HCT116 (cell line): ENCODE measurements around the gene GRIK1. TPM values are rescaled to one million over a fixed set of nuclear protein-coding genes. Genes with fewer than 3 reads are reported as not detected.

ENCODE experiments used
- ATAC-seq: fragments of 200-7000 bp; cut with Tn5 transposase; 2 replicates; pipeline ENCODE4 v1.9.1; 2020; ENCODE audit warnings: mild to moderate bottlenecking, moderate library complexity
- BruUV-seq: library from RNA; stranded (reverse); fragments of 400-500 nt; replicated peaks from 2 replicates; lab custom pipeline; 2021; lab: Mats Ljungman, UMichigan
- CTCF ChIA-PET: fragments of 300-600 bp; sonication (Branson Sonifier 250); formaldehyde crosslinking; loops from one replicate; lab custom pipeline; 2021; ENCODE audit warnings: antibody characterized with exemption; lab: Charles Lee
- POLR2A ChIA-PET: fragments of 300-600, 350-600 bp; sonication (Branson Sonifier 250); formaldehyde crosslinking; loops from one replicate; lab custom pipeline; 2021; ENCODE audit warnings: antibody characterized with exemption; lab: Charles Lee
- RAD21 ChIA-PET, 2 experiments: fragments of 300-600 bp; sonication (Branson Sonifier 250); formaldehyde crosslinking; loops; one replicate each; lab custom pipeline; 2023; ENCODE audit warnings: low total read pairs in 2 of 2; ENCODE audit not compliant: uncharacterized antibody in 2 of 2, unreplicated experiment in 2 of 2, low non-redundant PET in 1 of 2; lab: Charles Lee
- DNase-seq: peaks from one replicate; pipeline ENCODE4 v3.0.0-alpha.2; 2010; ENCODE audit warnings: low read depth, low spot score
- H2AFZ ChIP-seq: fragments of 200-600 bp; shearing (Covaris generic), sonication (generic); 2 replicates; pipeline ENCODE4 v1.6.1; 2017; ENCODE audit warnings: low read depth, mixed run types, mixed read lengths, antibody characterized with exemption, low read length; ENCODE audit not compliant: poor library complexity, severe bottlenecking
- H3K27ac ChIP-seq: 2 replicates; pipeline ENCODE4 v1.5.1; 2012; ENCODE audit warnings: low read depth, low read length
- H3K27me3 ChIP-seq: fragments of 200-600 bp; sonication (generic); 2 replicates; pipeline ENCODE4 v1.6.1; 2016; ENCODE audit warnings: mixed run types, low read length, mixed read lengths; ENCODE audit not compliant: insufficient read depth
- H3K36me3 ChIP-seq, 2 experiments: fragments of 200-500 bp in 1 of 2; fragments of 200-600 bp in 1 of 2; sonication (Bioruptor generic) in 1 of 2; sonication (generic) in 1 of 2; 2 replicates each; pipeline versions ENCODE4 v1.5.1 to v1.6.1; 2014 to 2016; ENCODE audit warnings: low read length in 2 of 2, inconsistent platforms in 1 of 2, mixed read lengths in 1 of 2, mixed run types in 1 of 2; ENCODE audit not compliant: insufficient read depth in 2 of 2, control insufficient read depth in 1 of 2
- H3K4me1 ChIP-seq, 2 experiments: fragments of 200-600 bp in 1 of 2; sonication (generic) in 1 of 2; 2 replicates each; pipeline versions ENCODE4 v1.5.1 to v1.6.1; 2012 to 2017; ENCODE audit warnings: low read length in 2 of 2, inconsistent platforms in 1 of 2, mild to moderate bottlenecking in 1 of 2, mixed read lengths in 1 of 2, mixed run types in 1 of 2, moderate library complexity in 1 of 2; ENCODE audit not compliant: insufficient read depth in 2 of 2, control insufficient read depth in 1 of 2
- H3K4me2 ChIP-seq: fragments of 200-600 bp; sonication (generic); 2 replicates; pipeline ENCODE4 v1.6.1; 2017; ENCODE audit warnings: mixed run types, low read length, mixed read lengths
- H3K4me3 ChIP-seq, 2 experiments: fragments of 200-600 bp in 1 of 2; sonication (generic) in 1 of 2; replicated peaks in 1 of 2; 2 replicates each; pipeline ENCODE4 v1.5.1; 2011 to 2016; ENCODE audit warnings: low read length in 2 of 2, control low read depth in 1 of 2, low read depth in 1 of 2, mild to moderate bottlenecking in 1 of 2, mixed read lengths in 1 of 2, mixed run types in 1 of 2
- H3K79me2 ChIP-seq: fragments of 200-600 bp; sonication (generic); 2 replicates; pipeline ENCODE4 v1.6.1; 2017; ENCODE audit warnings: mild to moderate bottlenecking, mixed run types, low read length, moderate library complexity, mixed read lengths; ENCODE audit not compliant: insufficient read depth
- H3K9ac ChIP-seq: fragments of 200-600 bp; sonication (generic); 2 replicates; pipeline ENCODE4 v1.6.1; 2016; ENCODE audit warnings: low read length, mixed read lengths
- H3K9me2 ChIP-seq: fragments of 200-600 bp; sonication (generic), shearing (Covaris generic); 2 replicates; pipeline ENCODE4 v1.6.1; 2017; ENCODE audit warnings: mixed run types, mild to moderate bottlenecking, moderate library complexity; ENCODE audit not compliant: insufficient read depth
- H3K9me3 ChIP-seq, 2 experiments: fragments of 200-500 bp in 1 of 2; fragments of 200-600 bp in 1 of 2; sonication (Bioruptor generic) in 1 of 2; sonication (generic) in 1 of 2; 2 replicates each; pipeline ENCODE4 v1.6.1; 2014 to 2017; ENCODE audit warnings: low read length in 2 of 2, mixed read lengths in 2 of 2, inconsistent platforms in 1 of 2, low read depth in 1 of 2, mild to moderate bottlenecking in 1 of 2, mixed run types in 1 of 2, moderate library complexity in 1 of 2; ENCODE audit not compliant: control insufficient read depth in 1 of 2, insufficient read depth in 1 of 2
- H4K20me1 ChIP-seq: fragments of 200-600 bp; sonication (generic), shearing (Covaris generic); 2 replicates; pipeline ENCODE4 v1.6.1; 2017; ENCODE audit warnings: mixed run types, mild to moderate bottlenecking, moderate library complexity; ENCODE audit not compliant: insufficient read depth
- CBX3 ChIP-seq: IDR thresholded peaks from 2 replicates; pipeline ENCODE4 v1.6.1; 2012; ENCODE audit warnings: low read depth
- CEBPB ChIP-seq: IDR thresholded peaks from 2 replicates; pipeline ENCODE4 v1.6.1; 2012; ENCODE audit warnings: low read depth
- JUND ChIP-seq: IDR thresholded peaks from 2 replicates; pipeline ENCODE4 v1.6.1; 2012
- POLR2A ChIP-seq: IDR thresholded peaks from 2 replicates; pipeline ENCODE4 v1.7.0; 2011; ENCODE audit warnings: borderline replicate concordance; ENCODE audit not compliant: insufficient read depth, insufficient read length; ENCODE audit errors: extremely low read depth
- POLR2AphosphoS5 ChIP-seq: IDR thresholded peaks from 2 replicates; pipeline ENCODE4 v1.6.1; 2011; ENCODE audit warnings: mild to moderate bottlenecking, low read depth, low read length, moderate library complexity
- RAD21 ChIP-seq: IDR thresholded peaks from 2 replicates; pipeline ENCODE4 v1.6.1; 2012; ENCODE audit warnings: low read depth, mild to moderate bottlenecking
- SP1 ChIP-seq: IDR thresholded peaks from 2 replicates; pipeline ENCODE4 v1.6.1; 2012; ENCODE audit warnings: low read depth
- SRF ChIP-seq: IDR thresholded peaks from 2 replicates; pipeline ENCODE4 v1.6.1; 2012; ENCODE audit warnings: low read depth
- intact Hi-C: fragments of 100-400 bp; cut with micrococcal nuclease; formaldehyde crosslinking; loops from 2 replicates; pipeline ENCODE4 v1.10.0; 2022
- total RNA-seq: library from RNA; stranded (reverse); gene quantifications from one replicate; pipeline ENCODE4 v1.2.1, GENCODE V29; 2021; ENCODE audit not compliant: unreplicated experiment
- TF ChIP-seq, protein P1 (sequence below): IDR thresholded peaks from 2 replicates; pipeline ENCODE4 v1.6.1; 2012; ENCODE audit warnings: low read depth
- TF ChIP-seq, protein P2 (sequence below): IDR thresholded peaks from 2 replicates; pipeline ENCODE4 v1.6.1; 2012
- TF ChIP-seq, protein P3 (sequence below), 3 experiments: fragments of 200-600 bp in 1 of 3; sonication (generic) in 1 of 3; IDR thresholded peaks in 2 of 3; conservative IDR thresholded peaks in 1 of 3; 2 replicates each; pipeline ENCODE4 v1.5.1; 2012 to 2017; ENCODE audit warnings: low read depth in 2 of 3, low read length in 2 of 3, antibody characterized with exemption in 1 of 3, borderline replicate concordance in 1 of 3, control low read depth in 1 of 3, mild to moderate bottlenecking in 1 of 3, mixed read lengths in 1 of 3, mixed run types in 1 of 3, moderate library complexity in 1 of 3; ENCODE audit not compliant: insufficient read depth in 1 of 3
- TF ChIP-seq, protein P4 (sequence below): IDR thresholded peaks from 2 replicates; pipeline ENCODE4 v1.6.1; 2011; ENCODE audit warnings: mild to moderate bottlenecking, low read length, moderate library complexity; ENCODE audit not compliant: insufficient replicate concordance; ENCODE audit errors: extremely low read depth

The GRIK1 gene
- total RNA-seq, 1 experiment from 2014 or later: not detected

DNA sequence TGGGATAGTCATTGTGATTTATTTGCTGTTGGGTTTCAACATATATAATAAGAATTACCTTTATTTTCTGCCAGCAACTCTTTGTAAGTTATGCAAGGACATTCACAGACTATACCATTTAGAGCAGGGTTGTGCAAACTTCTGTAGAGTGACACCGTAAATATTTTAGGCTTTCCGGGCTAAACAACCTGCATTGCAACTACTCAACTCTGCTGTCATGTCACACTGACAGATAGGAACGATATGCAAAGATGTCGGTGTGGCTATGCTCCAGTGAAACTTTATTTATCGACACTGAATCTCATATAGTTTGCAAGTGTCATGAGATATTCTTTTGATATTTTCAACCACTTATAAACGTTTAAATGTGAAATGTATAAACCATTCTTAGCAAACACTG is 430.7 kb downstream of the GRIK1 start (continued):
- TF ChIP-seq, protein P1, sequence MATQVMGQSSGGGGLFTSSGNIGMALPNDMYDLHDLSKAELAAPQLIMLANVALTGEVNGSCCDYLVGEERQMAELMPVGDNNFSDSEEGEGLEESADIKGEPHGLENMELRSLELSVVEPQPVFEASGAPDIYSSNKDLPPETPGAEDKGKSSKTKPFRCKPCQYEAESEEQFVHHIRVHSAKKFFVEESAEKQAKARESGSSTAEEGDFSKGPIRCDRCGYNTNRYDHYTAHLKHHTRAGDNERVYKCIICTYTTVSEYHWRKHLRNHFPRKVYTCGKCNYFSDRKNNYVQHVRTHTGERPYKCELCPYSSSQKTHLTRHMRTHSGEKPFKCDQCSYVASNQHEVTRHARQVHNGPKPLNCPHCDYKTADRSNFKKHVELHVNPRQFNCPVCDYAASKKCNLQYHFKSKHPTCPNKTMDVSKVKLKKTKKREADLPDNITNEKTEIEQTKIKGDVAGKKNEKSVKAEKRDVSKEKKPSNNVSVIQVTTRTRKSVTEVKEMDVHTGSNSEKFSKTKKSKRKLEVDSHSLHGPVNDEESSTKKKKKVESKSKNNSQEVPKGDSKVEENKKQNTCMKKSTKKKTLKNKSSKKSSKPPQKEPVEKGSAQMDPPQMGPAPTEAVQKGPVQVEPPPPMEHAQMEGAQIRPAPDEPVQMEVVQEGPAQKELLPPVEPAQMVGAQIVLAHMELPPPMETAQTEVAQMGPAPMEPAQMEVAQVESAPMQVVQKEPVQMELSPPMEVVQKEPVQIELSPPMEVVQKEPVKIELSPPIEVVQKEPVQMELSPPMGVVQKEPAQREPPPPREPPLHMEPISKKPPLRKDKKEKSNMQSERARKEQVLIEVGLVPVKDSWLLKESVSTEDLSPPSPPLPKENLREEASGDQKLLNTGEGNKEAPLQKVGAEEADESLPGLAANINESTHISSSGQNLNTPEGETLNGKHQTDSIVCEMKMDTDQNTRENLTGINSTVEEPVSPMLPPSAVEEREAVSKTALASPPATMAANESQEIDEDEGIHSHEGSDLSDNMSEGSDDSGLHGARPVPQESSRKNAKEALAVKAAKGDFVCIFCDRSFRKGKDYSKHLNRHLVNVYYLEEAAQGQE: no peak
- TF ChIP-seq SP1 (no peak), CBX3 (no peak)

DNA sequence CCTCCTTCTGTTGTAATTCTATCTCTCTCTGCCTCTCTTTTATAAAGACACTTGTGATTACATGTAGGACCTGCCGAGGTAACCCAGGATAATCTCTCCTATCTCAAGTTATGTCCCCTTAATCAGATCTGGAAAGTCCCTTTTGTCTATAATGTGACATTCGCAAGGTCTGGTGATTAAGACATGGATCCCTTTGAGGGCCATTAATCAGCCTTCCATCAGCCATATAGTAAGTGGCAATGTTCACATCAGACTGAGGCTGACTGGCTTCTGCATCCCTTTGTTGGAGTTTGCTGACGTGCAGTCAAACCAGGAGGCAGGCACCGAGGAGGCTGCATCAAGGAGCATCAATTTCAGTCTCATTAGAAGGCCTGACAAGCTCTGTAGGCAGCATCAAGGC is 431.5 kb downstream of the GRIK1 start:
- DNase-seq (no peak), ATAC-seq (no peak)
- no peak overlapping the region for H2AFZ ChIP-seq
- no peaks in the 10 kb centered on the region for H3K9me3 ChIP-seq
- no peak overlapping the region for H3K9ac ChIP-seq
- H3K9me2 ChIP-seq: no peaks in the 10 kb centered on the region
- TF ChIP-seq, protein P2, sequence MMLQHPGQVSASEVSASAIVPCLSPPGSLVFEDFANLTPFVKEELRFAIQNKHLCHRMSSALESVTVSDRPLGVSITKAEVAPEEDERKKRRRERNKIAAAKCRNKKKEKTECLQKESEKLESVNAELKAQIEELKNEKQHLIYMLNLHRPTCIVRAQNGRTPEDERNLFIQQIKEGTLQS: no peak
- H3K4me3 ChIP-seq: no peak overlapping the region
- no TSS peak for BruUV-seq
- no peaks in the 10 kb centered on the region for H3K79me2 ChIP-seq
- no peaks in the 10 kb centered on the region for H3K4me1 ChIP-seq
- no peaks in the 10 kb centered on the region for H3K36me3 ChIP-seq
- CTCF ChIA-PET: no interaction called here
- no peaks in the 10 kb centered on the region for H3K27me3 ChIP-seq
- intact Hi-C loops: no loop called here
- POLR2A ChIA-PET: no interaction called here
- no peak overlapping the region for H3K4me2 ChIP-seq
- RAD21 ChIA-PET: no interaction called here
- no peak overlapping the region for H3K27ac ChIP-seq
- no peaks in the 10 kb centered on the region for H4K20me1 ChIP-seq

DNA sequence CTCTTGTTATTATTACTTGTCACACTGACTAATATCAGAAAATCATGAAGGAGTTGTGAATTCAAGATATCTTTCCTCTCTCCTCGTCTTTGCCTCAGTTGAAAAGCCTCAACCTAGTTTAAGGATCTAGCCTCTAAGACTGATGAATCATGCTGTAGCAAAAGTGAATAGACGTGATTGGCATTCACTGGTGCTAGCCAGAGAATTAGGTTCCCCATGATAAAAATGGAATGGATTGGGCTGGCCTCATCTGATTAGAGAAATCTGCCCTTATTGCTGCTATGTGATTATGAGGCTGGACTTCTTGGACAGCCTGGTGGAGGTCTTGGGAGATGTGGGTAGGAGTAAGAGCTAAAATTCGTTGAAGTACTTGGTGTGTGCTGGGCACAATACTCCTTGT is 432.8 kb downstream of the GRIK1 start:
- POLR2A ChIA-PET: no interaction called here
- DNase-seq: no peak
- no peak overlapping the region for H2AFZ ChIP-seq
- TF ChIP-seq, protein P3, sequence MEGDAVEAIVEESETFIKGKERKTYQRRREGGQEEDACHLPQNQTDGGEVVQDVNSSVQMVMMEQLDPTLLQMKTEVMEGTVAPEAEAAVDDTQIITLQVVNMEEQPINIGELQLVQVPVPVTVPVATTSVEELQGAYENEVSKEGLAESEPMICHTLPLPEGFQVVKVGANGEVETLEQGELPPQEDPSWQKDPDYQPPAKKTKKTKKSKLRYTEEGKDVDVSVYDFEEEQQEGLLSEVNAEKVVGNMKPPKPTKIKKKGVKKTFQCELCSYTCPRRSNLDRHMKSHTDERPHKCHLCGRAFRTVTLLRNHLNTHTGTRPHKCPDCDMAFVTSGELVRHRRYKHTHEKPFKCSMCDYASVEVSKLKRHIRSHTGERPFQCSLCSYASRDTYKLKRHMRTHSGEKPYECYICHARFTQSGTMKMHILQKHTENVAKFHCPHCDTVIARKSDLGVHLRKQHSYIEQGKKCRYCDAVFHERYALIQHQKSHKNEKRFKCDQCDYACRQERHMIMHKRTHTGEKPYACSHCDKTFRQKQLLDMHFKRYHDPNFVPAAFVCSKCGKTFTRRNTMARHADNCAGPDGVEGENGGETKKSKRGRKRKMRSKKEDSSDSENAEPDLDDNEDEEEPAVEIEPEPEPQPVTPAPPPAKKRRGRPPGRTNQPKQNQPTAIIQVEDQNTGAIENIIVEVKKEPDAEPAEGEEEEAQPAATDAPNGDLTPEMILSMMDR (IDR thresholded peaks at IDR 0.05 in 2 of 3, conservative IDR thresholded peaks at IDR 0.05 in 1 of 3; ENCODE audit: borderline replicate concordance in 1 of 3, insufficient read depth in 1 of 3, low read depth in 2 of 3, low read length in 2 of 3): no peak
- TF ChIP-seq, protein P4, sequence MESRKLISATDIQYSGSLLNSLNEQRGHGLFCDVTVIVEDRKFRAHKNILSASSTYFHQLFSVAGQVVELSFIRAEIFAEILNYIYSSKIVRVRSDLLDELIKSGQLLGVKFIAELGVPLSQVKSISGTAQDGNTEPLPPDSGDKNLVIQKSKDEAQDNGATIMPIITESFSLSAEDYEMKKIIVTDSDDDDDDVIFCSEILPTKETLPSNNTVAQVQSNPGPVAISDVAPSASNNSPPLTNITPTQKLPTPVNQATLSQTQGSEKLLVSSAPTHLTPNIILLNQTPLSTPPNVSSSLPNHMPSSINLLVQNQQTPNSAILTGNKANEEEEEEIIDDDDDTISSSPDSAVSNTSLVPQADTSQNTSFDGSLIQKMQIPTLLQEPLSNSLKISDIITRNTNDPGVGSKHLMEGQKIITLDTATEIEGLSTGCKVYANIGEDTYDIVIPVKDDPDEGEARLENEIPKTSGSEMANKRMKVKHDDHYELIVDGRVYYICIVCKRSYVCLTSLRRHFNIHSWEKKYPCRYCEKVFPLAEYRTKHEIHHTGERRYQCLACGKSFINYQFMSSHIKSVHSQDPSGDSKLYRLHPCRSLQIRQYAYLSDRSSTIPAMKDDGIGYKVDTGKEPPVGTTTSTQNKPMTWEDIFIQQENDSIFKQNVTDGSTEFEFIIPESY: no peak
- TF ChIP-seq JUND (no peak), POLR2AphosphoS5 (no peak), POLR2A (no peak), SRF (no peak), CEBPB (no peak), SP1 (no peak), RAD21 (no peak)

More for the DNA sequence above, 432.8 kb downstream of the GRIK1 start:
- CTCF ChIA-PET: no interaction called here
- H3K27ac ChIP-seq: no peak overlapping the region
- intact Hi-C loops: no loop called here
- no peaks in the 10 kb centered on the region for H3K9me3 ChIP-seq
- H3K4me1 ChIP-seq: no peaks in the 10 kb centered on the region
- H3K9me2 ChIP-seq: no peaks in the 10 kb centered on the region
- no peak overlapping the region for H3K4me3 ChIP-seq
- H3K4me2 ChIP-seq: no peak overlapping the region
- no peak for ATAC-seq
- no peaks in the 10 kb centered on the region for H3K79me2 ChIP-seq
- H3K9ac ChIP-seq: no peak overlapping the region
- no peaks in the 10 kb centered on the region for H3K27me3 ChIP-seq
- RAD21 ChIA-PET: no interaction called here
- no TSS peak for BruUV-seq
- no peaks in the 10 kb centered on the region for H3K36me3 ChIP-seq
- no peaks in the 10 kb centered on the region for H4K20me1 ChIP-seq
